Stimulated activated CD8-positive, alpha-beta memory T cell treated with anti-CD3 and anti-CD28 coated beads, Interleukin-7, amount 100 ng/mL, for 4 hours (primary cell): ENCODE measurements around the gene ITPR3.

ENCODE experiments used
- DNase-seq, 2 donors: peaks; one replicate each; pipeline ENCODE4 v3.0.0-alpha.2; 2020; ENCODE audit warnings: low read depth in 2 of 2

The ITPR3 gene

DNA sequence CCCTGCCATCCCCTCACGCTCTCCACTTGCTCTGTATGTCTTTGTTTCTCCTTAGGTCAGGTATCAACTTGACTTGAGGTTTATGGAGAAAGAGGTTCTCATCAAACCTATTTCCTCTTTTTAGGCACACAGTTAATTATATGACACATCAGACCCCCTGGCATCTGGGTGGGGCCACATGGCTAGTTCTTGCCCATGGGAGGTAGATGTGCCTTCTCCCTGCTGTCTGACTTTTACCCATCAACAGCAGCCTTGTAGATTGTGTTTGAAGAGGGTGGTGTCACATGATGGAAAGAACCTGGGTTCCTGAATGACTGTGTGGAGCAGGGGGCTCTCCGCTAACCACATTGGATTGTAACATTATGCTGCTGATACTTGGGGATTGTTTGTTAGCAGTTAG, 97.6 kb downstream of the ITPR3 start:
- DNase-seq, result no peak

DNA sequence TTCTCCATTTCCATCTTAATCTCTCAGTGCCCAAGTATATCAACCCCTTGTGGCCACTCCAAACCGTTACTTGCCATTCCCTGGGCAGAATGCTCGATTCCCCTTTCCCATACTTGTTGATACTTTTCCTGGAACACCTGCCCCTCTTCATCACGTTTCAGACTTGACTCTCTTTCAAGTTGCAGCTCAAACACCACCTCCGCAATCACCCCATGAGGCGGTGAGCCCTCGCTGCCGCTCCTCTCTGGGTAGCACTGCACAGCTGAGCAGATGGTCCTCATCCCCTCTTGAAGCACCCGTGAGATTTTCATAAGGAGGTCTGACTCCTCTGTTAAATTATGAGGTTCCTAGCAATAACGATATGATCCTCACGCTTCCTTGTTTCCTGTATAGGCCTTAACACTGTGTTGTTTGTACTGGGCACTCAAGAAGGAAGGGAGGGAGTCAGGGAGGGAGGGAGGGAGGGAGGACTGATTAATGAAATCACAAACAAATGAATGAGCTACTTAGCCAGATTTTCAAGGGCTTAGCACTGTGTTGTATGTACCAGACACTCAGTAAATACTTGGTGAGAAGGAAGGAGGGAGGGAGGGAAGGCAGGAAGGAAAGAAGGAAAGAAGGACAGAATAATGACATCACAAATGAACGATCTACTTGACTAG, 98.3 kb downstream of the ITPR3 start:
- DNase-seq, result no peak

DNA sequence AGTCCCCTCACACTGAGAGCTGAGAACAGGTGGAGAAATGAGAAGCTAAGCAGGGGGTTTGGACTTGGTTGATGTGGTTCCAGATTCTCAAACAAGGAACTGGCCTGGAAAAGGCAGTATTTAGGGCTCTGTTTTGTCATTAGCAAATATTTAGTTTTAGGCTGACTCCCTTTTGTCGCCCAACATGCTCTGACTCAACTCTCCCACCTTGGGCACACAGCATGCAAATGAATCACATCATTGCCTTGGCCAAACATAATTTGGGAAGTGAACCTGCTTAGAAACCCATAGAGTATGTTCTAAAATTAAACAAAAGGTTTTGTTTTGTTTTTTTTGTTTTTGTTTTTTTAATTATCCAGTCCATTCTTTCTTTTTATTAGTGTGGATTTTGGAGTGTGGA, 99.9 kb downstream of the ITPR3 start:
- DNase-seq, result no peak

DNA sequence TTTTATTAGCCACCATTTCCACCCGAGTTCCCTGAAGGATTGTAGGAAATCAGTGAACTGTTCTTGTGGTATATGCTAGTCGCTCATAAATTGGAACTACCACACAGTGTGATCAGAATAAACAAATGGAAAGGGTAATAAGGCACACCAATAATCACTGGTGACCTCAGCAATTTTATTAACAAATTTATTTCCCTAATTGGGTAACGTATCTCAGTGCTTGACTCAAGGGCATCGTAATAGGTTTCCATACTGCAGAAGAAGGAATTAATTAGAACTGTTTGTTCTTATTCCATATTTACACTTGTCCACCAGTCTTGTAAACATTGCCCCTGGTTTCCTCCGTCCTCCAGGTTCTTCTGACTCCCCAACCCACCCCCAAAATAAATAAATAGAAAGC, 100.4 kb downstream of the ITPR3 start:
- DNase-seq, result no peak

DNA sequence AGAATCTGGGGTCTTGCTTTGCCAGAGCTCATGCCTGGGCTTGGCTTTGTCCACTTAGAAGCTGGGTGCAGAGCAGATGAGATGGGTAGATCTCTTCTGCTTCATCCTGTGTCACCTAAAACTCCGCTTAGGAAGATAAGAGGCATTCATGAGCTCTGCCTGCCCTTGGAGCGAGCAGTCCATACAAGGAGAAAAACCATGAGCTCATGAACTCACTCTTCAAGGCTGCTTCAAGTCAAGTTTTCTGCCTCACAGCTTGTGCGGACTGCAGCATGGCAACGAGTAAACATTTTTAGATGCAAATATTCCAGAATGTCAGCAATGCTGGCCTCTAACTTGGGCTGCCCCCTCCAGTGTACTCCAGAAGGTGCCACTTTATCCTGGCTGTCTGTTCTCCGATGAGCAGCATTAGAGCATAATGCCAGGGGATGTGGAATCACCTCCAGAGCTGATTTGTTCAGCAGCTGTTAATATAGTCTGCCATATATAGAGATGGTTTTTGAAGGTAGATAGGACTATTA, 101.0 kb downstream of the ITPR3 start:
- DNase-seq, result no peak

DNA sequence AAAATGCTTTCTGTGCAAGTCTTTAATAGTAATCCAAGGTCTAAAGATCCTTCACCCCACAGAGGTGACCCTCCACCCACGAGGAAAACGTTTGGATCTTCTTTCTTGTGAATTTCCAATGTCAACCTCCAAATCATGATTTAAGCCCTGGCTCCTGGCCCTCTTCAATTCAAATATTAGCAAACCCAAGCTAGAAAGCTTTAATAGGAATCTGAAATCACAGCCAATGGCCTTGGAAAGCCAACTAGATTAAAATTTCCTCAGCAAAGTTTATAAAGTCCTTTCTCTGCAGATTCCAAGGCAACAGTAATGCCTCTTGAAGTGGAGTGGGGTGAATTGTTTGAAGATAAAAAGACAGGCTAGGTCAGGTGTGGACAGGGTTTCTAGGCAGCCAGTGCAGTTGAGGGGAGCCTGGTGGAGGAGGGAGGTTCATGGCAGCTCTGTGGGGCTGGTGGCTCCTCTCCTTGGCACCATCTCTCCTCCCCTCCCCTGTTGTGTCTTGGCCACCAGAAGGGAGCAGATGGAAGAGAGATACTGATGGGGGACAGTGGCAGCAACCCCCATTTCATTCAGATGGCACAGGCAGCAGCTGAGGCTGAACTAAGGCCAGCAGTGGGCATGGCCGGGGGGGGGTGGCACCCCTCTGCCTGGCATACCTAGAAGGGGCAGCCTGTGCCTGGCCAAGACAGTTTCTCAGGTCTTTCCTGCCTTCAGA, 102.4 kb downstream of the ITPR3 start:
- DNase-seq, result no peak

DNA sequence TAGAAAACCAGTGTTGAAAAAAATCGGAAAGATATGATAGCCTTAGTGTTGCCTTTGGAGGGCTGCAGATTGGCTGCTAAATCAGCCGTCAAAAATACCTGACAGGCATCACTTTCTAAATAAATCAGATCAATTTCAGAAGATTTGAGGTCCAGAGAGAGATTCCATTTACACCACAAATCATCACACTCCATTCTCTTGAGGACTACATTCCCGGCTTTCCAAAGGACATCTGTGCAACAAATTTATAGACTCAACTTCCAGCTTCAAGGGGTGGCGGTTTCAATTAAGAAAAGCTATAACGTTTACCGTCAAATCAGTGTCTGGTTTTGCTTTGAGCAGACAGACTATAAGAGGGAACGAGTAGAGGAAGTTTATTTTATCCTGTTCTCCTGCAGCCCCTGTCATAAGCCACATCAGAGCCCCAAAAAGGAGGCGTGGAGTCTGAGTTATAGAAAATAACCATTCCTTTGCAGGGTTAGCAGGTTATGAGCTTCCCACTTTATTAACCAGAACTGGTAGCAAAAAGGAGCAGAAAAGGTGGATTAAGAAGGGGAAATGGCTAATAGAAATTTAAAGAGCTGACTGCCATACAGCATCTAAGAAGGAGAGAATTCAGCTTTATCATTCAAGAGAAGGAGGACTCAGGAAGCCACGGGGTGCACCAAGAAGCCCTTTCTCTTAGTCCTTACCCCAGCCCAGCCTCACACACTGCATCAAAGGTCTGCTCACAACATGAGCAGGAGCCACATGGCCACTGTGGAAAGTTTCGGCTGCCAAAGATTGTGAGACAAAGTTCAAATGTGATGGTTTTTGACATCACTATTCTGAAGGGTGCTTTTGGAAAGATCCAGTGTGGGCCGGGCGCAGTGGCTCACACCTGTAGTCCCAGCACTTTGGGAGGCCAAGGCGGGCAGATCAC, 103.2 kb downstream of the ITPR3 start:
- DNase-seq, result no peak

DNA sequence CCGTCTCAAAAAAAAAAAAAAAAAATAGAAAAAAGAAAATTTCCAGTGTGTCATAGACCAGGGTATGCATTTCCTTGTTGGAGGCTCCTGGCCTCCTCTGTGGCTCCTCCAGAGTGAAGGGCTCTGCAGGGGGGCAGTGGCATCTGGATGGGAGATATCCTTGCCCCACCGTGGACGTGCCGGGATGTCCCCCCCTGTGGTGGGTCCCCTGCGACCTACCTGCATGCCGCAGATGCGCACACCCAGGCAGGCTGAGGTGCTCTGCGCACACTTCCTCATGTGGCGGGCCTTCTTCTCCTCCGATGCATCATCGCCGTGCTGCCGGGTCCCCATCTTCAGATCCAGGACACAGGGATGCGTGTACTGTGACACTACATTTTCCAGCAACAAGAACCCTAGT, 104.1 kb downstream of the ITPR3 start:
- DNase-seq, result no peak

DNA sequence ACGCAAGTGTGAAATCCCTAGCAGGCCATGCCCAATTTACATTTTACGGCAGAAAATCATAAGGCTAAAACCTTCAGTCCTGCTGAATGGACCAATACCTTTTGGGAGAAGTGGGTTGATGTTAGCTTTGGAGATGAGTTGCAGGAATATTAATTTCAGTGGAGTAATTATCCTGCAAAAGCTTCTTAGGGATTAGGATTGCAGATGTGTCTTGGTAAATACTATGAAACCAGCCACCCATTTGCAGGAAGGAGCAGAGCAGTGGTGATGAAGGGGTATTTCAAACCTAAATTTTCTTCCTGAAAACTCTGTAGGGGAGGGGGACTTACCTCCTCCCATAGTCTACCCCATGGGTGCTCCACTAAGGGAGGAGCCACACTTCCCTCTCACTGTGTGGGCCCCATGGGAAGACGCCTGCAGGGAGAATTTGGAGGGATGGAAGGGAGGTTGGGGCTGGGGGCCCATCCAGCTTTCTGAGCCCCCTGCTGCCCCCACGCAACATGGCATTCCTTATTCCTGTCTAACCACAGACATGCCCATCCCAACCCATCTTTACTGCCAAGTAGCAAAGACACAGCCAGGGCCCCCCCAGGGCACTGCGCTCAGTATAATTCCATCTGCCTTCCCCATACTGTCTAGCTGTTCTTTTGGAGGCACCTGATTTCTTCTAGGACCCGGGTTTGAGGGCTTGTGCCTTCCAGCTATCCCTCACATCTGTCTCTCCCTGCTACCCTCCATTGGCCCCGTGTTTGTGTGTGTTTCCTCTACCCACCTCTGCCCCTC, 105.0 kb downstream of the ITPR3 start:
- no peak for DNase-seq

DNA sequence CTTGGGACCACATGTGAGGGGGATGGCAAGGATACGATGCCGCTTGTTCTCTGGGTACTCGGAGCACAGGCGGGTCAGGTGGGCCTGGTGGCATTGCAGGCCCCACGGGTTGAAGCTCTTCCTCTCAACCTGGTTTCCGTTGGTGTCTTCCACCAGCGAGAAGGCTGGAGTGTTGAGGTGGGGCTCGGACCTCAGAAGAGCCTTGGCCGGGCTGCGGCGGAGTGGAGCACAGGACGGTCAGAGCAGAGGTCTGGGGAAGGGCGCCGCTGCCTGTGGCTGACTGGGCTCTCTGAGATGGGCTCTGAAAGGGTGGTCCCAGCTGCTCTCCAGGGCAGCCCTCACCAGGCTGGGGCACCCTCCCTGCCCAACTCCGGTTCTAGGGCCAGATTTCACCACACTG, 105.6 kb downstream of the ITPR3 start:
- no peak for DNase-seq

DNA sequence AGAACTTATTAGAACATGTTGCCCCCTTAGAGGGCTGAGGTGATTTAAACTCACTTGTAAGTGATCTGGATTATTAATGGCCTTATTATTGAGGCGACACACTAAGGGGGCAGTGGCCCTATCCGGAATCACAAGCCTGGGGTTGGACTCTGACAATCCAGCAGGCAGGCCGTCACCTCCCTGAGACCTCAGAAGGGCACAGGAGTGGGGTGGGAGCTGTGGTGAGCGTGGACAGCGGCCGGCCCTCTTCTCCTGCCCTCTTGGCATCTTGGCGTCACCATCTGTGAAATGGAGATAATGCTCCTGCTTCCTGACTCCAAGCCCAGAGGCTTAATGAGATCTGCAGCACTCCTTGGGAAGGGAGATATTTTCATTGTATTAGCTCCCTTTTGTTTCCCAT, 106.0 kb downstream of the ITPR3 start:
- no peak for DNase-seq

DNA sequence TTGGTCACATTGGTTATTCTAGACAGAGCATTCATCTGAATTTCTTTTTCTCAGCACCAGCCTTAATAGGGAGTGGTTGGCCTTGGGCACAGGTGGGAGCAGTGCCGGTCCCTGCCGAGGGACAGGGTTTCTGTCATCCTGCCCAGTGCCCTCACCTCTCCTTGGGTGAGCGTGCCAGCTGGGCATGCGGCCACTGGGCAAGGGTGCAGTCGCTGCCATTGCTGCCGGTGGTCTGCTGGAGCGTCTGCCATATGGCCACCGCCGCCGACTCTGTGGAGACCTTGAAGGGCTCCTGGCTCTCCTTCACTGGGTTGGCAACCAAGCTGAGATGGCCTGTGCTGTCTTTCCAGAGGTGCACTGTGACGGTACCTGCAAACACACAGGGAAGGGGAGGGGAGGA, 106.8 kb downstream of the ITPR3 start:
- DNase-seq, result no peak

DNA sequence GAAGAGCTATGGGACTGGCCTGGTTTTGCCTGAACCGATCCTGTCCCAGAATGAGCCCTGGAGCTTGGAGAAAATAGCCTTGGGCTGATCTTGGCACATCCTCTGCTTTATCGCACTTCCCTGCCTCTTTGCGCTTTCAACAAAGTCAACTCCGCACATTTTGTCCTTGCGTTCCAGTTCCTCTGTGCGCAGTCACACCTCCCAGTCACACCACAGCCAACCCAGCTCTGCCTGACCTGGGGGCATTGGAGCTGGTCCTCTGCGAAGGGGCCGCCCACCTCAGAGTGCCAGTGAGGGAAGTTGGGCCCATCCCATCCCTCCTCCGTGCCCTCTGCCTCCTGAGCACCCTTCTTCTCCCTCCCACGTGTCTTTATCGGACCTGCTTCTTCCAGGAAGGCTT, 107.3 kb downstream of the ITPR3 start:
- no peak for DNase-seq

DNA sequence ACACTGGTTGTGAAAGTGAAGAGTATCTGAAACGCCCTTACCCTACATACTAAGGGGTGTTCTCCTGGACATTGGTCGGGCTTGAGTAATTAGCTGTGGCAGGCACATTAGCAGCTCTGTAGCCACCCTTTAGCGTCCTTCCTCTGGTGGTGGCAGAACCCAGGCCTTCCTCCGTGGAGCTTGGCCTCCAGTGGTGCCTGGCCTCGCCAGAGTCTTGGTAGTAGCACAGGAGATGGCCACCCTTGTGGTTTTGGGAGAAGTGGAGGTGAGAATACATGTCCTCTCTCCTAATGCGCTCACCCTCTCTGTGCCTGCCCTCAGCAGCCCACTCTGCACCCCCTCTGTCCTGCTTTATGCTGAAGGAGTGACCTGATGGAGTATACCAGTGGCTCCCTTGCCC, 107.9 kb downstream of the ITPR3 start:
- no peak for DNase-seq

DNA sequence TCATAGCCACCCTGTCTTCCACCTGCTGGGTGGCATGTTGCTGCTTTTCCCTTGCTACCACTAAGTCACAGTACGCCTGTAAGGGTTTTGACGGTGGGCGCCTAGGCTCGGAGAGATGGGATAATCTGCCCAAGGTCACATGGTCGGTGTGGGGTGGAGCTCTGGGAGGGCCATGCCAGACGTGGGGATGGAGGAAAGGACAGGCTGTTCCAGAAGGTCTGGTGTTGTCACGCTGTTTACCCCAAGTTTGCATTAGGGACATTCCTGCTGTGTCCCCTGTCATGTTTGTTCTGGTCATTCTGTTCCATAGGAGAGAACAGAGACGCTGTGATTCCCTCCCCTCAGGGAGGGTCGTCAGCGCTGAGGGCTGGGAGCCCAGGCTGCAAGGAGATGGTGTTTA, 109.5 kb downstream of the ITPR3 start:
- no peak for DNase-seq

DNA sequence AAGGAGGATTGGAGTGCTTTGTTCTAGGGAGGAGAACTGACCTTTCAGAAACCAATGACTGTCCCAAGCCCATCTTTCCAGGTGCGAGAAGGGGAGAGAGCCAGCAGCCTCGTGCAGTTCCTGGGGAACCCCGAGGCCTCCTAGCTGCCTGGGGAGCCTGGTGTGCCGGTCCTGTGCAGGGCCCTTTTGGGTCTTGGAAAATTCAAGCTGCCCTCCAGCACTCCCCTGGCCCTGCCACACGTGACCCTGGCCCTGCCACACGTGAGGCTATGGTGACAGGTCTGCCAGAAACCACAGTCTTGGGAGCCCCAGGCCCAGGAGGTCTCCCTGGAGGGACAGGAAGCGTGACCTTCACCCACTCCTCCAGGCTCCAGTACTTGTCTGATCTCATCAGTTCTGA, 109.9 kb downstream of the ITPR3 start:
- DNase-seq, result no peak

DNA sequence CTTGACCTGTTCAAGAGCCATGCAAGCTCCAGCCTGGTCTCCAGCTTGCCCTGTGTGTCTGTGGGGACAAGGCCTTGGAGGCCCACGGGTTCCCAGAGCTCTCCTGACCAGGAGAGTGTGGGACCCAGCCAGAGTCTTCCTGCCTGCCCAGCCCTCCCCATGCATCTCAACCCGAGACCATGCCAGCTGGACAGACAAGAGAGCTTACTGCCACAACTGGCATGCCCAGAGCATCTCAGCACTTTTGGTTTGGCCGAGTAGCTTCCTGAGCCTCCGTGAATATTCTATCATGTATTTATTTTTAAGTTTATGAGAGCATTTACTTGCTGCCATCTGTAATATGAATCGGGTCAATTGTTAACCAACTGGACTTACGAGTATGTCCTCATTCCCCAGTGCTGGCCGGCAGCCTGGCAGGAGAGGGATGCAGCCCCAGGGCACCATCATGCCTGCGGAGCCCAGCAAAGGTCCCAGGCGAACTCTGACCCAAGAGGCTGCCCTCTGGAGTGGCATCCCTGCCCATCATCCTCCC, 110.7 kb downstream of the ITPR3 start:
- DNase-seq, result no peak

DNA sequence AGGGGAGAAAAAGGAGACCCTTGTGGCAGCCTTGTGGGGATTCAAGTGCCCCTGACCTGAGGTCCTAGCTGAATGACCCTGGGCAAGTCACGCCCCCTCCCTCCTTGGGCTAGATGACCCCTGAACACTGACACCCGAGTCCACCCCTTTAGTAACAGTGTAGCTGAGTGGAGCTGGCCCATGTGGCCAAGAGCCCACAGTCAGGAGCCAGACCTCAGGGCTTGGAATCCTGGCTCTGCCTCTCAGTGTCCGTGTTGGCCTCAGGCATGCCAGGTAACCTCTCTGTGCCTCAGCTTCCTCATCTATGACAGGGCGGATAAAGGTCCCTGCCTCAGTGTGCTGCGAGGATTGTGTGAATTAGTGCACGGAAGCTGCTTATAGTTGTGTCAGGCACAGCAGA, 111.3 kb downstream of the ITPR3 start:
- DNase-seq, result no peak

DNA sequence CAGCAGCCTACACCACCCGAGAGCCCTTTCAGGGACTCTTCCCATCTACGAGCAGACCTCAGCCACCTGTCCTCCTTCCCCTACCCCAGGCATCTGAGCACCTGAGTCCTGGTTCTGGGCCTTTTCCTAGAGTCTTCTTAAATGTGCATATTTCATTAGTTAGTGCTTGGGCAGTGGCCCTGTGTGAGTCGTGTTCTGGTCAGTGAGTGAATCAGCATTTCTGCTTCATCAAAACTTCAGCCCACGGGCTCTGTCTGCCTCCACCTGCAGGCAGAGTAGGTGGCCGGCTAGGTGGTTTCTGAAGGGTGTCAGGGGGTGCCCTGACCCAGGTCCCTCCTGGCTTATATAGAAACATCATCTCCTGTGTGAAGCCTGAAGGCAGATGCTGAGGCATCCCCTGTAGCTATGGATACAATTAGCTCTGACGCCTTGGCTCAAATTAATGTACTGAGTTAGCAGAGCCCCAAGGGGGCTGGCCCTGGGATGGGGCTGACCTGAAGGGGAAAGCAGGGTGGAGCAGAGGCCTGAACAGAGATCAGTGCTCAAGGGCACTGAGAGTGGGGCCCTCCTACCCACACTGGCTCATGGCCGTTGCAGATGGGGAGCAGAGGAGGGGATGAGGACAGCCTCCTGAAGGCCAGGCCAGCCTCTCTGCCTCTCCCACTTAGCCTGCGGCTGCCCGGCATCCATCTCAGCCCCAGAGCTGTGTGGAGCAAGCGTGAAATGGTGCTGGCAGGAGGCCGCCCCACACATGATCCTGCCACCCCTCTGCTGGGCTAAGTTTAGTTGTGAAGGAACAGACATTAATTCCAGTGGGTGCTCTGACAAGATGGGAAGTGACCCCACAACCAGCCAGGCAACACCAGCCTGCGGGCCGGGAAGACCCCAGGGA, 111.9 kb downstream of the ITPR3 start:
- DNase-seq, result no peak

DNA sequence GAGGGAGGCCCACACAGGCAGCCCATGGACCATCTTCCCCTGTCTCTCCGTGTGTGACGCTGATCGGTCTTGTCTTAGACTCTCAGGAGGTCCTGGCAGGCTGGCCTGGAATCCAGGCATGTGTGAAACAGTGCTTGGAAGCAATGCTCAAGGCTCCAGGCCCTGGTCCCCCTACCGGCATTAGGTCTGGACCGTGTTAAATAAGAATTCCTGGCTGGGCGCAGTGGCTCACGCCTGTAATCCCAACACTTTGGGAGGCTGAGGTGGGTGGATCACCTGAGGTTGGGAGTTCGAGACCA, 112.5 kb downstream of the ITPR3 start:
- no peak for DNase-seq

DNA sequence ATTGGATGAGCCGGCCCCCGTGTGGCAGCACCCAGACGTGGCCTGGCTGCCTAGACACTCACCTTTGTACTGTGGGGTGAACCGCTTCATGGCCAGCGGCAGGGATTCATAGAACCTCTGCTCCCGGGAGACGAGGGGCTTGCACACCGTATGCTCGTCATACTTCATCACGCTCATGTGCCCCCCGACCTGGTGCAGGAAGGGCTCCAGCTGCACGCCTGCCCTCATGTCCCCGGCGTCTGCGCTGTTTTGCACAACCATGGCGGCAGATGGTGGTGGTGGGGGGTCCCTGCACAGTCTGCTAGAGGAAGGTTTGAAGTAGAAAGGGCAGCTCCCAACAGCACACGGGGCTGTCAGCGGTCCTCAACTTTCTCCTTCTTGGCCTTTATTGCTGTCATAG, 114.1 kb downstream of the ITPR3 start:
- no peak for DNase-seq
